SK-N-MC (cell line): ENCODE data around the gene SPINT3.

ENCODE experiments used
- EZH2 ChIP-seq: fragments of 200-600 bp; sonication (generic); IDR thresholded peaks from one replicate; pipeline ENCODE4 v1.6.1; 2017; ENCODE audit warnings: antibody characterized with exemption
- FOXP2 ChIP-seq: optimal IDR thresholded peaks from 2 replicates; pipeline ENCODE3; 2011; ENCODE audit warnings: mild to moderate bottlenecking, moderate library complexity; ENCODE audit not compliant: insufficient read depth; ENCODE audit errors: extremely low read length, control extremely low read depth
- POLR2AphosphoS5 ChIP-seq: IDR thresholded peaks from 2 replicates; pipeline ENCODE4 v1.6.1; 2012; ENCODE audit warnings: mild to moderate bottlenecking, low read depth, low read length, borderline replicate concordance

- no peak for TF ChIP-seq POLR2AphosphoS5
- TF ChIP-seq EZH2 = no peak
- TF ChIP-seq FOXP2 = no peak
Measured at GRCh38 chr20:45523821-45524220, 8.4 kb upstream of the SPINT3 start.
